ENCODE results near the gene NAA11. TPM values are rescaled to one million over a fixed set of nuclear protein-coding genes. Genes with fewer than 3 reads are reported as not detected.
"Not testable (repeated sequence)": the region's sequence is repeated elsewhere in the genome, so short reads cannot be mapped to it uniquely, and the experiment has no call there.

Gene NAA11
- total and polyA plus RNA-seq, 11 donors = not detected

DNA sequence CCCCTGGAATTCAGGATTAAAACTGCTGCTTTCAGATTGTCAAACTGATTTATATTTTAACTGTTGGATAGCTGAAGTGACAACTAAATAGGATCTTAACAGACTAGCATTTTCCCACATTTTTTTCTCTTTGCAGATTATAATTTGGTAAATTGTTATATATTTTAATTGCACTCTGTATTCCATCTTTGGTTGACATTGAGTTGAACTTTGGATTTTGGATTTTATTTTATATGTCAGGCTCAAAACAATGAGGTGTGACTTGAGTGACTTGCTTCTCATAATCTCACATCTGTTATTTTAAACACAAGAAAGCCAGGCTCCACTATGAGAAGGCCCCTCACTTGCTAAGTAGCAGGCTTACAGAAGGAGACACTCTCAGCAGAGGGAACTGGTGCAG, 38.1 kb downstream of the NAA11 start:
- no peak overlapping the region for H3K27ac ChIP-seq
- H3K36me3 ChIP-seq = no peaks in the 10 kb centered on the region
- no peak overlapping the region for H3K4me3 ChIP-seq
- no peaks in the 10 kb centered on the region for H3K4me1 ChIP-seq
- no peaks in the 10 kb centered on the region for H3K9me3 ChIP-seq
- DNase-seq = no peak
- H3K27me3 ChIP-seq = no peaks in the 10 kb centered on the region
- ATAC-seq = no peak
- TF ChIP-seq CTCF (IDR thresholded peaks at IDR 0.05) (no peak), POLR2A (IDR thresholded peaks at IDR 0.05) (no peak)
- intact Hi-C loops (cut with DNase I) = no loop called here

GRCh38 chr4:79287076-79287475, 38.8 kb downstream of the NAA11 start:
- TF ChIP-seq POLR2A (IDR thresholded peaks at IDR 0.05) (no peak), CTCF (IDR thresholded peaks at IDR 0.05) (no peak)
- intact Hi-C loops (cut with DNase I) = no loop called here
- Histone ChIP-seq H3K27me3 (no peaks in the 10 kb centered on the region), H3K9me3 (no peaks in the 10 kb centered on the region), H3K36me3 (no peaks in the 10 kb centered on the region), H3K4me3 (no peak overlapping the region), H3K27ac (no peak overlapping the region), H3K4me1 (peaks cover 0 to 3% (median 0%) of the 10 kb centered on the region in 12 donors)
- ATAC-seq = no peak
- 41 to 70% (median 62%) methylated on average over 2 of the region's 2 CpGs for WGBS, 4 donors
- DNase-seq = no peak

DNA sequence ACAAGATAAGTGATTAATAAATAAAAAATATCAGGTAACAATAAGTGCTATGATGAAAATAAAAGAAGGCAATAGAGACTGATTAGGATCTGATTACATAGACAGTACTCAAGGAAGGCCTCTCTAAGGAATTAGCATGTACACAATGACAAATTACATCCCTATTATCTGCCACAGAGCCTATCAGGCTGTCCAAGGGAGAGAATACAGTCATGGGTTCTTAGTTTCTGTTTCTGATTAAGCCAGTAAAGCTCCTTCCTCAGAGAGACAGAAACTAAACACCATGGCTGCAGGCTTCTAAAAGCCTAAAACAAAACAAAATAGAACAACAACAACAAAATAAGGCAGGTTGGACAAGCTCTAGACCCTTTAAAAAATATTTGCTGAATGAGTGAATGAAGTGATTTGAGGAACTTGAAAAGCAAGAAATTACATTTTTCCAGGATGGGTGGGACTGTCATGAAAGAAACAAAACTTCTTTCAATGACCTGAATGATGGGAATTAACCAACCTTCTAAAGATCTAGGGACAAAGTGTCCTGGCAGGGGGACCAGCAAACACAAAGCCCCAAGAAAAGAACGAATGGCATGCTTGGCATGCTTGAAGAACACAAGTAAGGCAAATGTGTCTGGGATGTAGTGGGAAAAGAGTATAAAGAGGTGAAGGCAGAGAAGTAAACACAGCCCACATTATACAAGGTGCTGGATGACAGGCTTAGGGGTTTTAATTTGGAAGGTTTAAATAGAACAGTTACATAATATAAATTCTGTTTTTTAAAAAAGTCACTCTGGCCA, 44.1 kb downstream of the NAA11 start:
- Histone ChIP-seq H3K4me3 (no peak overlapping the region), H3K27ac (no peak overlapping the region), H3K36me3 (no peaks in the 10 kb centered on the region), H3K4me1 (peaks cover 0 to 7% (median 0%) of the 10 kb centered on the region in 12 donors), H3K9me3 (no peaks in the 10 kb centered on the region), H3K27me3 (no peaks in the 10 kb centered on the region)
- WGBS, 4 donors = 23 to 37% (median 33%) methylated on average over 1 of the region's 1 CpG
- intact Hi-C loops (cut with DNase I) = no loop called here
- TF ChIP-seq CTCF (IDR thresholded peaks at IDR 0.05) (no peak), POLR2A (IDR thresholded peaks at IDR 0.05) (no peak)
- no peak for DNase-seq
- no peak for ATAC-seq

DNA sequence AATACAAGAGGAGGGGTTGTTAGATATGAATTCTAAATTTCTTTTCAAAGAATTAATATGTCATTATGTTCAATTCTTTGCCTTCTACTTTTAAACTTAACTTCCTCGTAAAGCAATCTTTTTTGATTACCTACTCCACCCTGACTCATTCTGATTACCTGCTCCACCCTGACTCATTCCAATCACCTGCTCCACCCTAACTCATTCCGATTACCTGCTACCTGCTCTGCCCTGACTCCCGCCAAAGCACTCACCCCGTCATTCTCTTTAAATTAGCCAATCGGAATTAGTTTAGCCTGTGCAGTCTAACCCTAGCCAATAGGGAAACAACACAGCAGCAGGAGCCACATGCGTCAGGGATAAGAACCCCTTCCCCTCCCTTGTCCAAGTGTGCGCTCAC, 48.4 kb downstream of the NAA11 start:
- 91 to 93% (median 93%) methylated on average over 7 of the region's 7 CpGs for WGBS, 4 donors
- ATAC-seq; H3K36me3 ChIP-seq; intact Hi-C loops (cut with DNase I); DNase-seq; H3K27me3 ChIP-seq; H3K9me3 ChIP-seq; H3K4me3 ChIP-seq; H3K27ac ChIP-seq: not testable (repeated sequence)
- H3K4me1 ChIP-seq = peaks cover 0 to 12% (median 0%) of the 10 kb centered on the region in 12 donors

GRCh38 chr4:79273915-79274314, 51.9 kb downstream of the NAA11 start:
- peak in 3 of 4 donors; percentile 26 to 65 (median 58) for ATAC-seq
- H3K36me3 ChIP-seq = no peaks in the 10 kb centered on the region
- H3K27ac ChIP-seq = no peak overlapping the region
- no peaks in the 10 kb centered on the region for H3K9me3 ChIP-seq
- WGBS, 4 donors = 30 to 43% (median 37%) methylated on average over 1 of the region's 1 CpG
- no peak overlapping the region for H3K4me3 ChIP-seq
- no peaks in the 10 kb centered on the region for H3K27me3 ChIP-seq
- no peak for TF ChIP-seq POLR2A (IDR thresholded peaks at IDR 0.05)
- no peak for TF ChIP-seq CTCF (IDR thresholded peaks at IDR 0.05)
- no peak for DNase-seq
- H3K4me1 ChIP-seq = peaks cover 0 to 5% (median 0%) of the 10 kb centered on the region in 12 donors
- intact Hi-C loops (cut with DNase I) = no loop called here
